Measurements from ENCODE around the gene TPPP3. TPM values are rescaled to one million over a fixed set of nuclear protein-coding genes. Genes with fewer than 3 reads are reported as not detected.

The TPPP3 gene
- total RNA-seq, 1 experiment from 2014 or later, result 0.39 TPM

DNA sequence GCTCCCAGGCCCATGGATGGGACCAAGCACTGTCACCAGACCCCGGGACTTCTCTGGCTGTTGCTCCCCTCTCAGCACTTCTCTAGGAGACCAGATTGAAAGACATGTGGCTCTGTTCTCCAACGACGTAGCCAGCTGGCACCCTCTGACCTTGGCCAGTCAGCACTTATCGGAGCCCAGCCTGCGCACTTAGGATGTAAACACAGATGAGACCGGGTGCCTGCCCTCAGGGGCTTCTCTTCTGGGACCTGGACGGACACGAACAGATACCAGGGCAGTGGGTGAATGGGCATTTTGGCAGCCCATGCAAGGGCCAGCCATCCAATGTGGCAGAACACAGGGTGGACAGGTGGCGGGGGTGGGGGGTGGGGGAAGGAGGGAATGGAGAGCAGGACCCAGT is 16.3 kb upstream of the TPPP3 start:
- Histone ChIP-seq H3K4me1 (peaks cover 40% of the 10 kb centered on the region), H3K36me3 (ENCODE audit: control insufficient read depth, insufficient read depth, low read length) (no peaks in the 10 kb centered on the region), H3K4me3 (ENCODE audit: low read depth, low read length) (no peak overlapping the region), H3K27me3 (replicated peaks; ENCODE audit: control insufficient read depth, insufficient read depth, low read length) (no peaks in the 10 kb centered on the region), H3K9me3 (no peaks in the 10 kb centered on the region)
- Mint-ChIP-seq H3K9me3 (ENCODE audit: unreplicated experiment) (no peaks in the 10 kb centered on the region), H3K27ac (ENCODE audit: unreplicated experiment) (no peak overlapping the region), H3K27me3 (ENCODE audit: insufficient read depth, unreplicated experiment) (no peaks in the 10 kb centered on the region), H3K36me3 (ENCODE audit: insufficient read depth, unreplicated experiment) (peaks cover 4% of the 10 kb centered on the region), H3K4me3 (ENCODE audit: unreplicated experiment) (no peak overlapping the region), H3K4me1 (ENCODE audit: low read depth, unreplicated experiment) (peaks cover 40% of the 10 kb centered on the region)
- BruUV-seq (replicated peaks), result no TSS peak
- intact Hi-C loops (cut with micrococcal nuclease; ENCODE audit: unreplicated experiment), result no loop called here
- TF ChIP-seq, protein P1, sequence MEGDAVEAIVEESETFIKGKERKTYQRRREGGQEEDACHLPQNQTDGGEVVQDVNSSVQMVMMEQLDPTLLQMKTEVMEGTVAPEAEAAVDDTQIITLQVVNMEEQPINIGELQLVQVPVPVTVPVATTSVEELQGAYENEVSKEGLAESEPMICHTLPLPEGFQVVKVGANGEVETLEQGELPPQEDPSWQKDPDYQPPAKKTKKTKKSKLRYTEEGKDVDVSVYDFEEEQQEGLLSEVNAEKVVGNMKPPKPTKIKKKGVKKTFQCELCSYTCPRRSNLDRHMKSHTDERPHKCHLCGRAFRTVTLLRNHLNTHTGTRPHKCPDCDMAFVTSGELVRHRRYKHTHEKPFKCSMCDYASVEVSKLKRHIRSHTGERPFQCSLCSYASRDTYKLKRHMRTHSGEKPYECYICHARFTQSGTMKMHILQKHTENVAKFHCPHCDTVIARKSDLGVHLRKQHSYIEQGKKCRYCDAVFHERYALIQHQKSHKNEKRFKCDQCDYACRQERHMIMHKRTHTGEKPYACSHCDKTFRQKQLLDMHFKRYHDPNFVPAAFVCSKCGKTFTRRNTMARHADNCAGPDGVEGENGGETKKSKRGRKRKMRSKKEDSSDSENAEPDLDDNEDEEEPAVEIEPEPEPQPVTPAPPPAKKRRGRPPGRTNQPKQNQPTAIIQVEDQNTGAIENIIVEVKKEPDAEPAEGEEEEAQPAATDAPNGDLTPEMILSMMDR (IDR thresholded peaks at IDR 0.05; ENCODE audit: insufficient read depth in 1 of 2, low read depth in 1 of 2, low read length in 1 of 2, severe bottlenecking in 1 of 2, unreplicated experiment in 1 of 2), result no peak
- CTCF ChIA-PET, result interaction anchor here (0.7 kb wide), 1 partner anchor 18 kb away, joined by 3 read pairs; no protein-coding TSS in a partner anchor
- POLR2A ChIA-PET, result no interaction called here
- DNase-seq, result no peak

DNA sequence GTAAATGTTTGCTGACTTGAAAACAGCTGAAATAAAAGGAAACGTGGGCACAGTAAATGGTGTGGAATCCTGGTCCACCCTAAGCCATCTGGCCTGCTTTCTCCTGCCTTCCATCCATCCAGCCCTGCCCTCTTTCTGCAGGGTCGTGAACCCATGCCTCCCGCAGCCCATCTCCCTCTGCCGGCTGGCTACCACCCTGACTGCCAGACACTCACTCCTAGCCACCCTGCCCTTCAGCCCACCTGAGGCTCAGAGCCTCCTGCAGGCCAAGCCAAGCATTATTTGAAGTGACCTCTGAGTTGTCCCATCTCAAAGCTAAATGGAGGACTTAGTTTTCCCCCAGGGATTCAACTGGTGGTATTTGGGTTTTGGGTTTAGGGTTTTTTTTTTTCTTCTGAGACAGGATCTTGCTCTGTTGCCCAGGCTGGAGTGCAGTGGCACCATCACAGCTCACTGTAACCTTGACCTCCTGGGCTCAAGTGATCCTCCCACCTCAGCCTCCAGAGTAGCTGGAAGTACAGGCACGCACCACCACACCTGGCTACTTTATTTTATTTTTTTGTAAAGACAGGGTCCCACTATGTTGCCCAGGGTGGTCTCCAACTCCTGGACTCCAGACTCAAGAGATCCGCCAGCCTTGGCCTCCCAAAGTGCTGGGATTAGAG is 14.6 kb upstream of the TPPP3 start:
- H3K36me3 ChIP-seq (ENCODE audit: control insufficient read depth, insufficient read depth, low read length), result no peaks in the 10 kb centered on the region
- Mint-ChIP-seq H3K4me3 (ENCODE audit: unreplicated experiment) (no peak overlapping the region), H3K36me3 (ENCODE audit: insufficient read depth, unreplicated experiment) (peaks cover 10% of the 10 kb centered on the region), H3K27ac (ENCODE audit: unreplicated experiment) (peak overlapping the region; percentile 82), H3K27me3 (ENCODE audit: insufficient read depth, unreplicated experiment) (no peaks in the 10 kb centered on the region), H3K4me1 (ENCODE audit: low read depth, unreplicated experiment) (peaks cover 50% of the 10 kb centered on the region), H3K9me3 (ENCODE audit: unreplicated experiment) (no peaks in the 10 kb centered on the region)
- no peak overlapping the region for H3K4me3 ChIP-seq (ENCODE audit: low read depth, low read length)
- H3K4me1 ChIP-seq, result peaks cover 51% of the 10 kb centered on the region
- POLR2A ChIA-PET, result no interaction called here
- no peak for DNase-seq
- BruUV-seq (replicated peaks), result no TSS peak
- CTCF ChIA-PET, result interaction anchor here (1.2 kb wide), 1 partner anchor 20 kb away, joined by 3 read pairs; no protein-coding TSS in a partner anchor
- TF ChIP-seq, protein P1 (IDR thresholded peaks at IDR 0.05; ENCODE audit: insufficient read depth in 1 of 2, low read depth in 1 of 2, low read length in 1 of 2, severe bottlenecking in 1 of 2, unreplicated experiment in 1 of 2), result peak in 1 of 2 experiments; percentile 12
- H3K9me3 ChIP-seq, result no peaks in the 10 kb centered on the region
- no peaks in the 10 kb centered on the region for H3K27me3 ChIP-seq (replicated peaks; ENCODE audit: control insufficient read depth, insufficient read depth, low read length)
- intact Hi-C loops (cut with micrococcal nuclease; ENCODE audit: unreplicated experiment), result no loop called here

DNA sequence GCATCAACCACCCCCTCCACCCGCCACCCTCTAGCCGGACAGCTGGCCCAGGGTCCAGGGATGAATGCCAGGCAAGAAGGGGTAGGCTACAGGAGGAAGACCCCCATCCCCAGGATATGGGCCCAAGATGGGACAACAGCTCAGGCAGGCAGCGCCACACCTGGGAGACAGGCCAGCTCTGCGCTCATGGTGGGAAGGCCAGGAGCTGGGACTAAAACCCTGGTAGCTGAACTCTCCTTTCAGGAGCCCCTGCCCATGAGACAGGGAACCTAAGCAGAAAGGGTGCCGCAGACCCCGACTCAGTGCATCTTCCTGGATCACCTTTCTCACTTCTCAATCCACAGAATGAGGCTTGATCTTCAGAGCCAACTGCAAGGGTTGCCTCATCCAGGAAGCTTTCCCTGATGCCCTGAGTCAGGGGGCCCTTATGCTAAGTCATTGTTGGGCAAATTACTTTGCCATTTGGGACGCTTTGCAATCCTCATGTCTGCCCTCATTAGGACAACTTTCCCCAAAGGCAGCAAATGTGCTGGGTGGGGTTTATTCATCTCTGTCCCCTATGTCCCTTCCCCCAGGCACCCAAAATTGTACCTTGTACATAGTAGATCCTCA is 14.0 kb upstream of the TPPP3 start:
- no peak overlapping the region for H3K4me3 ChIP-seq (ENCODE audit: low read depth, low read length)
- no peak for DNase-seq
- ChIA-PET CTCF (interaction anchor here (0.6 to 0.8 kb wide), 2 partner anchors 21 to 25 kb away, joined by 3 read pairs; no protein-coding TSS in a partner anchor), POLR2A (no interaction called here)
- peaks cover 49% of the 10 kb centered on the region for H3K4me1 ChIP-seq
- H3K36me3 Mint-ChIP-seq (ENCODE audit: insufficient read depth, unreplicated experiment), result peaks cover 10% of the 10 kb centered on the region
- no peaks in the 10 kb centered on the region for H3K9me3 ChIP-seq
- no peaks in the 10 kb centered on the region for H3K36me3 ChIP-seq (ENCODE audit: control insufficient read depth, insufficient read depth, low read length)
- peaks cover 53% of the 10 kb centered on the region for H3K4me1 Mint-ChIP-seq (ENCODE audit: low read depth, unreplicated experiment)
- TF ChIP-seq, protein P1 (IDR thresholded peaks at IDR 0.05; ENCODE audit: insufficient read depth in 1 of 2, low read depth in 1 of 2, low read length in 1 of 2, severe bottlenecking in 1 of 2, unreplicated experiment in 1 of 2), result no peak
- no peaks in the 10 kb centered on the region for H3K27me3 Mint-ChIP-seq (ENCODE audit: insufficient read depth, unreplicated experiment)
- H3K9me3 Mint-ChIP-seq (ENCODE audit: unreplicated experiment), result no peaks in the 10 kb centered on the region
- no peak overlapping the region for H3K4me3 Mint-ChIP-seq (ENCODE audit: unreplicated experiment)
- peak overlapping the region; percentile 82 for H3K27ac Mint-ChIP-seq (ENCODE audit: unreplicated experiment)
- BruUV-seq (replicated peaks), result no TSS peak
- H3K27me3 ChIP-seq (replicated peaks; ENCODE audit: control insufficient read depth, insufficient read depth, low read length), result no peaks in the 10 kb centered on the region
- intact Hi-C loops (cut with micrococcal nuclease; ENCODE audit: unreplicated experiment), result no loop called here

All from Caco-2 (cell line).